Measurements from ENCODE around the gene DOK7.

- TF ChIP-seq TAF1 (IDR thresholded peaks at IDR 0.05; ENCODE audit: borderline replicate concordance, insufficient read depth, low read length) (no peak), POLR2AphosphoS5 (IDR thresholded peaks at IDR 0.05; ENCODE audit: low read depth, low read length) (no peak)
Measured at GRCh38 chr4:3440011-3440410, 23.1 kb upstream of the DOK7 start.
